Measurements from ENCODE around the gene SOX18.

DNA sequence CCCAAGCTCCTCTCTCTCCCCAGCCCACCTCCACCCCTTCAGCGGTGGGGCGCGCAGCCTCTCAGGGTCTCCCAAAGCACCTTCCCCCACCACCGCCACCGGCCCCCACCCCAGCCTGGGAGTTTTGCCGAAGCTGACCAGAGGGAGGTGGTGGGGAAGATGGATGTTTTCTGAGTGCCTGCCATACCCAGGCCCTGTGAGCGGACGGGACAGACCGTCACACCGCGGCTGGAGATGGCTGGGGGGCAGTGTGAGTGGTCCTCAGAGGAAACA, 7.7 kb downstream of the SOX18 start:
- TF ChIP-seq POLR2A (IDR thresholded peaks at IDR 0.05) (no peak), CTCF (IDR thresholded peaks at IDR 0.05 in 4 of 5, conservative IDR thresholded peaks at IDR 0.05 in 1 of 5) (no peak)

All from gastrocnemius medialis (tissue), 4 donors.